H9 (cell line): ENCODE measurements around the gene IL1B. TPM values are rescaled to one million over a fixed set of nuclear protein-coding genes. Genes with fewer than 3 reads are reported as not detected.

Experiments
- DNase-seq: peaks from one replicate; pipeline ENCODE4 v3.0.0-alpha.2; 2017
- H2AFZ ChIP-seq: one replicate; pipeline ENCODE4 v1.6.1; 2013; ENCODE audit warnings: mild to moderate bottlenecking, low read length, control low read depth, moderate library complexity
- H2AK5ac ChIP-seq: 2 replicates; pipeline ENCODE4 v1.6.1; 2013; ENCODE audit warnings: low read length, control low read depth, mixed read lengths; ENCODE audit not compliant: insufficient read length
- H2BK120ac ChIP-seq: one replicate; pipeline ENCODE4 v1.6.1; 2013; ENCODE audit warnings: low read depth, mild to moderate bottlenecking, low read length, control low read depth, inconsistent platforms; ENCODE audit not compliant: poor library complexity, severe bottlenecking
- H2BK12ac ChIP-seq: 2 replicates; pipeline ENCODE4 v1.6.1; 2013; ENCODE audit warnings: low read length, control low read depth, mixed read lengths, low read depth; ENCODE audit not compliant: insufficient read length
- H2BK15ac ChIP-seq: 2 replicates; pipeline ENCODE4 v1.6.1; 2013; ENCODE audit warnings: low read depth, low read length, control low read depth
- H2BK20ac ChIP-seq: one replicate; pipeline ENCODE4 v1.6.1; 2013; ENCODE audit warnings: low read depth, mild to moderate bottlenecking, low read length, control low read depth, inconsistent platforms; ENCODE audit not compliant: poor library complexity, severe bottlenecking
- H2BK5ac ChIP-seq: 2 replicates; pipeline ENCODE4 v1.6.1; 2013; ENCODE audit warnings: low read length, control low read depth, mixed read lengths; ENCODE audit not compliant: insufficient read length
- H3K14ac ChIP-seq: 2 replicates; pipeline ENCODE4 v1.6.1; 2013; ENCODE audit warnings: low read length, control low read depth; ENCODE audit not compliant: insufficient read depth
- H3K18ac ChIP-seq: 2 replicates; pipeline ENCODE4 v1.6.1; 2013; ENCODE audit warnings: low read depth, mild to moderate bottlenecking, mixed read lengths, low read length, control low read depth; ENCODE audit not compliant: insufficient read length
- H3K23ac ChIP-seq: 2 replicates; pipeline ENCODE4 v1.6.1; 2013; ENCODE audit warnings: low read length, control low read depth, mixed read lengths, low read depth; ENCODE audit not compliant: insufficient read length
- H3K23me2 ChIP-seq: 2 replicates; pipeline ENCODE4 v1.6.1; 2013; ENCODE audit warnings: low read depth, mild to moderate bottlenecking, mixed read lengths, low read length, control low read depth; ENCODE audit not compliant: insufficient read length, poor library complexity, severe bottlenecking
- H3K27ac ChIP-seq: 2 replicates; pipeline ENCODE4 v1.5.1; 2013; ENCODE audit warnings: low read length, control low read depth, mixed read lengths, low read depth; ENCODE audit not compliant: insufficient read length
- H3K27me3 ChIP-seq: 2 replicates; pipeline ENCODE4 v1.6.1; 2013; ENCODE audit warnings: low read length, control low read depth, inconsistent platforms; ENCODE audit not compliant: insufficient read depth
- H3K4ac ChIP-seq: 2 replicates; pipeline ENCODE4 v1.6.1; 2013; ENCODE audit warnings: low read depth, mild to moderate bottlenecking, control low read depth, inconsistent platforms, low read length, moderate library complexity
- H3K4me1 ChIP-seq: 2 replicates; pipeline ENCODE4 v1.6.1; 2013; ENCODE audit warnings: low read length, control low read depth, inconsistent platforms; ENCODE audit not compliant: insufficient read depth
- H3K4me2 ChIP-seq: 2 replicates; pipeline ENCODE4 v1.6.1; 2013; ENCODE audit warnings: low read length, control low read depth, mixed read lengths; ENCODE audit not compliant: insufficient read length, insufficient read depth
- H3K56ac ChIP-seq: 2 replicates; pipeline ENCODE4 v1.6.1; 2013; ENCODE audit warnings: low read depth, mild to moderate bottlenecking, mixed read lengths, low read length, control low read depth; ENCODE audit not compliant: insufficient read length
- H3K79me1 ChIP-seq: 2 replicates; pipeline ENCODE4 v1.6.1; 2013; ENCODE audit warnings: low read depth, mild to moderate bottlenecking, moderate library complexity, low read length, control low read depth, inconsistent platforms; ENCODE audit not compliant: insufficient read depth, poor library complexity, severe bottlenecking
- H3K79me2 ChIP-seq: 2 replicates; pipeline ENCODE4 v1.6.1; 2013; ENCODE audit warnings: low read length, control low read depth, inconsistent platforms; ENCODE audit not compliant: insufficient read depth
- H3K9ac ChIP-seq: 2 replicates; pipeline ENCODE4 v1.6.1; 2013; ENCODE audit warnings: low read length, control low read depth, mixed read lengths; ENCODE audit not compliant: insufficient read length; ENCODE audit errors: extremely low read depth
- H3K9me3 ChIP-seq: one replicate; pipeline ENCODE4 v1.6.1; 2013; ENCODE audit warnings: low read depth, low read length, inconsistent platforms; ENCODE audit not compliant: control insufficient read depth
- H3T11ph ChIP-seq: one replicate; pipeline ENCODE4 v1.6.1; 2013; ENCODE audit warnings: mild to moderate bottlenecking, low read length, control low read depth, inconsistent platforms
- H4K20me1 ChIP-seq: one replicate; pipeline ENCODE4 v1.6.1; 2013; ENCODE audit not compliant: control insufficient read depth, insufficient read length, insufficient read depth
- H4K5ac ChIP-seq: 2 replicates; pipeline ENCODE4 v1.6.1; 2013; ENCODE audit warnings: low read depth, mild to moderate bottlenecking, mixed read lengths, low read length, control low read depth; ENCODE audit not compliant: insufficient read length
- H4K8ac ChIP-seq: replicated peaks from 2 replicates; pipeline ENCODE4 v1.6.1; 2013; ENCODE audit warnings: low read length, control low read depth, mixed read lengths, low read depth; ENCODE audit not compliant: insufficient read length
- H4K91ac ChIP-seq: 2 replicates; pipeline ENCODE4 v1.6.1; 2013; ENCODE audit warnings: low read depth, mild to moderate bottlenecking, moderate library complexity, mixed read lengths, low read length, control low read depth; ENCODE audit not compliant: insufficient read length
- H3K27ac Mint-ChIP-seq, 3 experiments: 2 replicates in 2 of 3; 3 replicates in 1 of 3; pipeline ENCODE4 v1.8.0; 2020 to 2021; ENCODE audit warnings: mixed read lengths in 3 of 3, mild to moderate bottlenecking in 1 of 3, moderate library complexity in 1 of 3
- H3K27me3 Mint-ChIP-seq: 2 replicates; pipeline ENCODE4 v1.8.0; 2021; ENCODE audit warnings: low read depth, mild to moderate bottlenecking, moderate library complexity, mixed read lengths
- H3K36me3 Mint-ChIP-seq, 3 experiments: 2 replicates in 2 of 3; 3 replicates in 1 of 3; pipeline ENCODE4 v1.8.0; 2020 to 2021; ENCODE audit warnings: low read depth in 3 of 3, mixed read lengths in 3 of 3; ENCODE audit not compliant: insufficient read depth in 1 of 3
- H3K4me1 Mint-ChIP-seq, 2 experiments: 2 replicates each; pipeline ENCODE4 v1.8.0; 2020; ENCODE audit warnings: mixed read lengths in 2 of 2
- H3K4me3 Mint-ChIP-seq, 2 experiments: 2 replicates in 1 of 2; 3 replicates in 1 of 2; pipeline ENCODE4 v1.8.0; 2020 to 2021; ENCODE audit warnings: mild to moderate bottlenecking in 2 of 2, mixed read lengths in 2 of 2, moderate library complexity in 1 of 2
- H3K9me3 Mint-ChIP-seq, 2 experiments: 2 replicates in 1 of 2; 3 replicates in 1 of 2; pipeline ENCODE4 v1.8.0; 2020; ENCODE audit warnings: mild to moderate bottlenecking in 2 of 2, mixed read lengths in 2 of 2, moderate library complexity in 1 of 2
- WGBS: extraction: QIAGEN DNeasy Blood & Tissue Kit; methylation state at CpG from one replicate; pipeline ENCODE4 v1.1.7; 2013; ENCODE audit warnings: missing lambda C conversion rate, low lambda C conversion rate, mixed read lengths; ENCODE audit not compliant: insufficient read length; ENCODE audit errors: extremely low coverage; 5-methylcytosine and 5-hydroxymethylcytosine counted together
- total RNA-seq: library from RNA; stranded (reverse); gene quantifications from 2 replicates; pipeline ENCODE4 v1.2.1, GENCODE V29; 2021
- TF ChIP-seq, protein P1 (sequence below): fragments of 200-600 bp; sonication (generic); conservative IDR thresholded peaks from 3 replicates; pipeline ENCODE4 v1.8.0; 2021; ENCODE audit warnings: antibody characterized with exemption, mild to moderate bottlenecking

IL1B gene
- total RNA-seq, 1 experiment from 2014 or later = not detected

- Mint-ChIP-seq H3K27ac (no peak overlapping the region), H3K4me1 (peaks cover 11 to 20% of the 10 kb centered on the region in 2 experiments), H3K36me3 (peaks cover 0 to 4% (median 2%) of the 10 kb centered on the region in 3 experiments; a peak in 4 of 7 replicates), H3K9me3 (peaks cover 3 to 5% of the 10 kb centered on the region in 2 experiments; a peak in 4 of 5 replicates), H3K4me3 (no peak overlapping the region), H3K27me3 (no peaks in the 10 kb centered on the region; the same call in 1 of the 2 replicates)
- Histone ChIP-seq H3K56ac (no peak overlapping the region), H2BK5ac (no peak overlapping the region), H3K4me1 (no peaks in the 10 kb centered on the region; the same call in 1 of the 2 replicates), H4K91ac (no peak overlapping the region), H3K23ac (no peak overlapping the region), H3T11ph (no peak overlapping the region), H2BK20ac (no peak overlapping the region), H4K5ac (no peak overlapping the region), H3K14ac (no peak overlapping the region), H2BK15ac (no peak overlapping the region), H4K8ac (no peak overlapping the region), H3K9ac (no peak overlapping the region), H2AK5ac (no peak overlapping the region), H3K27ac (no peak overlapping the region), H2AFZ (no peak overlapping the region), H2BK120ac (no peak overlapping the region), H3K4me2 (no peak overlapping the region), H3K4ac (no peak overlapping the region), H3K18ac (no peak overlapping the region), H3K79me1 (no peaks in the 10 kb centered on the region), H3K23me2 (no peaks in the 10 kb centered on the region), H3K27me3 (no peaks in the 10 kb centered on the region), H3K9me3 (no peaks in the 10 kb centered on the region), H4K20me1 (no peaks in the 10 kb centered on the region), H3K79me2 (no peaks in the 10 kb centered on the region), H2BK12ac (no peak overlapping the region)
- WGBS = no CpG with 5 or more reads among the region's 5 CpGs
- no peak for DNase-seq
- TF ChIP-seq, protein P1, sequence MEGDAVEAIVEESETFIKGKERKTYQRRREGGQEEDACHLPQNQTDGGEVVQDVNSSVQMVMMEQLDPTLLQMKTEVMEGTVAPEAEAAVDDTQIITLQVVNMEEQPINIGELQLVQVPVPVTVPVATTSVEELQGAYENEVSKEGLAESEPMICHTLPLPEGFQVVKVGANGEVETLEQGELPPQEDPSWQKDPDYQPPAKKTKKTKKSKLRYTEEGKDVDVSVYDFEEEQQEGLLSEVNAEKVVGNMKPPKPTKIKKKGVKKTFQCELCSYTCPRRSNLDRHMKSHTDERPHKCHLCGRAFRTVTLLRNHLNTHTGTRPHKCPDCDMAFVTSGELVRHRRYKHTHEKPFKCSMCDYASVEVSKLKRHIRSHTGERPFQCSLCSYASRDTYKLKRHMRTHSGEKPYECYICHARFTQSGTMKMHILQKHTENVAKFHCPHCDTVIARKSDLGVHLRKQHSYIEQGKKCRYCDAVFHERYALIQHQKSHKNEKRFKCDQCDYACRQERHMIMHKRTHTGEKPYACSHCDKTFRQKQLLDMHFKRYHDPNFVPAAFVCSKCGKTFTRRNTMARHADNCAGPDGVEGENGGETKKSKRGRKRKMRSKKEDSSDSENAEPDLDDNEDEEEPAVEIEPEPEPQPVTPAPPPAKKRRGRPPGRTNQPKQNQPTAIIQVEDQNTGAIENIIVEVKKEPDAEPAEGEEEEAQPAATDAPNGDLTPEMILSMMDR = no peak
Observed at GRCh38 chr2:112830682-112831512, 5.7 kb downstream of the IL1B start.
